HL-60 (cell line): Measurements from ENCODE around the gene GPR119.

Source experiments
- CTCF ChIP-seq: IDR thresholded peaks from one replicate; pipeline ENCODE4 v1.5.1; 2011; ENCODE audit warnings: low read length, control low read depth, inconsistent platforms; ENCODE audit not compliant: insufficient read depth
- GABPA ChIP-seq: IDR thresholded peaks from 2 replicates; pipeline ENCODE4 v1.6.1; 2012; ENCODE audit warnings: low read depth
- POLR2AphosphoS5 ChIP-seq: IDR thresholded peaks from 2 replicates; pipeline ENCODE4 v1.6.1; 2012; ENCODE audit warnings: low read depth
- REST ChIP-seq: IDR thresholded peaks from 2 replicates; pipeline ENCODE4 v1.6.1; 2012; ENCODE audit warnings: low read depth; ENCODE audit not compliant: insufficient replicate concordance
- SPI1 ChIP-seq: IDR thresholded peaks from 2 replicates; pipeline ENCODE4 v1.6.1; 2012; ENCODE audit warnings: low read depth, mild to moderate bottlenecking, borderline replicate concordance

GRCh38 chrX:130416785-130417184, 31.3 kb upstream of the GPR119 start:
- no peak for TF ChIP-seq CTCF
- TF ChIP-seq POLR2AphosphoS5, result peak; percentile 59
- peak; percentile 67; the same call in 1 of the 2 replicates for TF ChIP-seq SPI1
- TF ChIP-seq GABPA, result no peak
- TF ChIP-seq REST, result no peak
